Adrenal gland (tissue), 12 donors: ENCODE measurements around the gene LIN52. TPM values are rescaled to one million over a fixed set of nuclear protein-coding genes. Genes with fewer than 3 reads are reported as not detected.

Experiments
- DNase-seq, 7 donors: peaks; one replicate each; pipeline ENCODE4 v3.0.0-alpha.2; 2019 to 2020
- H3K27ac ChIP-seq, 5 donors: fragments of 200-600 bp; sonication (generic) in 4 of 5; 1 replicate in 3 of 5; 2 replicates in 2 of 5; pipeline versions ENCODE4 v1.5.1 to v1.8.0; 2016 to 2020; ENCODE audit warnings: mild to moderate bottlenecking in 1 of 5
- H3K27me3 ChIP-seq: fragments of 200-600 bp; 2 replicates; pipeline ENCODE4 v1.8.0; 2021
- H3K36me3 ChIP-seq, 2 donors: fragments of 200-600 bp; replicated peaks in 1 of 2; 1 replicate in 1 of 2; 2 replicates in 1 of 2; pipeline versions ENCODE4 v1.5.1 to v1.8.0; 2018 to 2022
- H3K4me1 ChIP-seq, 2 donors: fragments of 200-600 bp; replicated peaks in 1 of 2; 1 replicate in 1 of 2; 2 replicates in 1 of 2; pipeline versions ENCODE4 v1.5.1 to v1.8.0; 2018 to 2021
- H3K4me3 ChIP-seq, 4 donors: fragments of 200-600 bp; sonication (generic) in 3 of 4; one replicate each; pipeline ENCODE4 v1.5.1; 2016 to 2018
- H3K9me3 ChIP-seq, 3 donors: fragments of 200-600 bp; sonication (generic) in 1 of 3; replicated peaks in 1 of 3; 1 replicate in 2 of 3; 2 replicates in 1 of 3; pipeline versions ENCODE4 v1.5.1 to v1.8.0; 2016 to 2021
- CTCF ChIP-seq, 6 experiments: fragments of 450-650 bp in 4 of 6; fragments of 200-600 bp in 2 of 6; sonication (generic) in 1 of 6; IDR thresholded peaks; 1 replicate in 5 of 6; 2 replicates in 1 of 6; pipeline versions ENCODE4 v1.5.1 to v1.8.0; 2016 to 2021; ENCODE audit warnings: antibody characterized with exemption in 6 of 6, mild to moderate bottlenecking in 2 of 6, moderate library complexity in 1 of 6
- POLR2A ChIP-seq, 2 donors: fragments of 450-650 bp; IDR thresholded peaks; one replicate each; pipeline ENCODE4 v1.6.1; 2017; ENCODE audit warnings: antibody characterized with exemption in 2 of 2, mild to moderate bottlenecking in 2 of 2, moderate library complexity in 1 of 2
- WGBS, 4 donors: extraction: QIAGEN DNeasy Blood & Tissue Kit in 2 of 4; methylation state at CpG; one replicate each; pipeline versions ENCODE4 v1.1.5 to v1.1.7; 2013 to 2017; 5-methylcytosine and 5-hydroxymethylcytosine counted together
- intact Hi-C, 2 donors: fragments of 100-400 bp; cut with DNase I; formaldehyde crosslinking; loops; one replicate each; pipeline versions ENCODE4 v1.14.1 to v1.15.0; 2022 to 2023
- polyA plus RNA-seq, 3 donors: library from polyadenylated mRNA; stranded (reverse); fragments of 200-250 nt in 2 of 3; fragments of 350-450 nt in 1 of 3; fragmentation: Illumina TruSeq in 1 of 3; extraction: RNeasy Lipid Tissue Mini Kit (QIAGEN cat#74804) in 1 of 3; gene quantifications; one replicate each; pipeline ENCODE4 v1.2.3, GENCODE V29; 2013 to 2014
- total RNA-seq, 9 donors: library from RNA; depleted of rRNA in 4 of 9; stranded (reverse); fragments of >200 nt in 4 of 9; fragments of 120-200 nt in 1 of 9; fragmentation: NEBNext Ultra II Directional in 1 of 9; extraction: Animal tissue kit (Norgen Biotek cat#: 25700) in 1 of 9; gene quantifications; one replicate each; pipeline versions ENCODE4 v1.1.0 to v1.2.4, GENCODE V29; 2013 to 2023
- donor health status: healthy with polysubstance abuse.
- donor health status: Bipolar disorder and iron deficiency.
- donor health status: DM: yes; HTN: yes; CAD: no.
- donor health status: DM: no; HTN: no; CAD: no.
- donor health status: DM: no; HTN: no; CAD: no.
- donor health status: DM: yes; HTN: yes; CAD: no.

The LIN52 gene
- total and polyA plus RNA-seq, 12 donors, result 4.6 to 14.3 (median 8.0) TPM

DNA sequence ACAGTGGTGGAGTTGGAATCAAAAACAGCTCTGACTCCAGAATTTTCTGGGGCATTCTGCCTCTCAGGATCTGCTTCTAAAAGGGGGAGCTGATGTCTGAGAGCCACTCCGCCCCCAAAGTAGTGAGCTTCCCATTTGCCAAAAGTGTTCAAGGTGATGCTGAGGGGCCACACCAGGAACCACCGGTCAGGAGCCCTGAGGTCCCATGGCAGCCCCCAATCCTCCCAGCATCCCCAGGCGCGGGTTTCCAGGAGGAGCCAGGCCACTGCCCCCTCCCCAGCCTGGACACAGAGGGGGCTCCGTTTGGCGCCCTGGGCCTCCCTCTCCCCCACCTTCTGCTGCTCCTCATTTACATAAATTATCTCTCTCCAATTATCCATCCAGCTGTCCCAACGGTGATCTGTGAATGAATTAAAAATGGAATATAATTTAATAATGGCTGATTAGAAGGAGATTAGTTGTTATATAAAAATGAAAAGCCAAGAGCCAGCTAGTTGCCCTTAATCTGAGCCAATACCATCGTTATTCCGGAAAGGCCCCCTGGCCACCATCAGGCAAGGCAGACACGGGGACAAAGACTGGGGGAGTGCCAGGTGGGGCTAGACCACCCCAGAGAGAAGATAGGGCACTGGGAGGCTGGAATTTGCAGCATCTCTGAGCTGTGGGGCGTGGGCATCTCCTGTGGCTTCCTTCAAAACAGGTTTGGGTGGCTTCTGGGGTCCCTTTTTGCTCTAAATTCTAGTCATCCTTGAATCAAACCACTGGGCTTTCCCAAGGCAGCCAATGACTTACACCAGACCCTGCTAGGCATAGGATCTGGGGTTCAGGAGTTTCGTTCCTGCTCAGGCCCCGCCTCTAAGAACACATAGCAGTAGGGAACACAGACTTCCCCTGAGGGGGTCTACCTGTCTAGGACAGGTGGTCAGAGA lies 134.8 kb downstream of the LIN52 start:
- 62 to 71% (median 68%) methylated on average over 11 to 13 of the region's 13 CpGs for WGBS, 4 donors
- TF ChIP-seq CTCF (IDR thresholded peaks at IDR 0.05) (no peak), POLR2A (IDR thresholded peaks at IDR 0.05) (no peak)
- Histone ChIP-seq H3K4me1 (no peaks in the 10 kb centered on the region), H3K36me3 (no peaks in the 10 kb centered on the region), H3K27ac (no peak overlapping the region), H3K27me3 (peaks cover 10% of the 10 kb centered on the region), H3K9me3 (no peaks in the 10 kb centered on the region), H3K4me3 (no peak overlapping the region)
- intact Hi-C loops, result no loop called here
- DNase-seq, result no peak

- Histone ChIP-seq H3K27ac (no peak overlapping the region), H3K4me1 (no peaks in the 10 kb centered on the region), H3K36me3 (no peaks in the 10 kb centered on the region), H3K9me3 (no peaks in the 10 kb centered on the region), H3K4me3 (no peak overlapping the region), H3K27me3 (peaks cover 10% of the 10 kb centered on the region)
- TF ChIP-seq POLR2A (IDR thresholded peaks at IDR 0.05), result no peak
- no peak for TF ChIP-seq CTCF (IDR thresholded peaks at IDR 0.05)
- 86 to 91% (median 86%) methylated on average over 5 to 6 of the region's 6 CpGs for WGBS, 4 donors
- intact Hi-C loops, result no loop called here
- DNase-seq, result no peak
Observed at GRCh38 chr14:74220991-74221390, 136.2 kb downstream of the LIN52 start.

DNA sequence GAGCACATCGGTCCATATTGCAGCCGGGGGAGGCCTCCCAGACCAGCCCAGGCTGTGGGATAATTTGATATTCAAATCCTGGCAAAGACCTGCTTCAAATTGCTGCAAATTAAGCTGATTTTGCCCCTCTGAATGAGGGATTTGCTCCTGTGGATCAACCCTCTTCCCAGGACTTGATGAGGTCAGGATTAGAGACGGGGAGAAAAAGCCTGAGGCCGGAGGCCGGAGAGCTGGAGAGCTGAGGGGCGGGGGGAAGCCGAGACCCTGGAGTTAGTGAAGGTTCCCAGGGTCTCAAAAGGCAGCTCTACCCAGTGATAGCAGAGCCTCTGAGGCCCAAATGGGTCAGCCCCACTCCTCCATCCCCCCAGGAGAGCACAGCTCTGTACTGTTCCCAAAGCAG lies 137.0 kb downstream of the LIN52 start:
- Histone ChIP-seq H3K36me3 (no peaks in the 10 kb centered on the region), H3K4me1 (no peaks in the 10 kb centered on the region), H3K27me3 (peaks cover 10% of the 10 kb centered on the region), H3K9me3 (no peaks in the 10 kb centered on the region), H3K4me3 (no peak overlapping the region), H3K27ac (no peak overlapping the region)
- intact Hi-C loops, result no loop called here
- TF ChIP-seq CTCF (IDR thresholded peaks at IDR 0.05), result no peak
- no peak for TF ChIP-seq POLR2A (IDR thresholded peaks at IDR 0.05)
- DNase-seq, result no peak
- 89 to 95% (median 92%) methylated on average over 7 of the region's 7 CpGs for WGBS, 4 donors

GRCh38 chr14:74223016-74223415 lies 138.3 kb downstream of the LIN52 start:
- Histone ChIP-seq H3K27me3 (peaks cover 10% of the 10 kb centered on the region), H3K36me3 (no peaks in the 10 kb centered on the region), H3K4me1 (no peaks in the 10 kb centered on the region), H3K27ac (no peak overlapping the region), H3K4me3 (no peak overlapping the region), H3K9me3 (no peaks in the 10 kb centered on the region)
- no peak for DNase-seq
- WGBS, 4 donors, result 79 to 87% (median 82%) methylated on average over 6 of the region's 6 CpGs
- TF ChIP-seq CTCF (IDR thresholded peaks at IDR 0.05) (no peak), POLR2A (IDR thresholded peaks at IDR 0.05) (no peak)
- intact Hi-C loops, result no loop called here
